HG02885 (cell line): Measurements from ENCODE around the gene RRN3.
"Not testable (repeated sequence)": the region's sequence is repeated elsewhere in the genome, so short reads cannot be mapped to it uniquely, and the experiment has no call there.

ENCODE experiments used
- ATAC-seq: cut with Tn5 transposase; IDR thresholded peaks from one replicate; pipeline ENCODE4 v1.9.1; 2021; ENCODE audit warnings: mild to moderate bottlenecking; ENCODE audit not compliant: unreplicated experiment, poor library complexity

The RRN3 gene, protein sequence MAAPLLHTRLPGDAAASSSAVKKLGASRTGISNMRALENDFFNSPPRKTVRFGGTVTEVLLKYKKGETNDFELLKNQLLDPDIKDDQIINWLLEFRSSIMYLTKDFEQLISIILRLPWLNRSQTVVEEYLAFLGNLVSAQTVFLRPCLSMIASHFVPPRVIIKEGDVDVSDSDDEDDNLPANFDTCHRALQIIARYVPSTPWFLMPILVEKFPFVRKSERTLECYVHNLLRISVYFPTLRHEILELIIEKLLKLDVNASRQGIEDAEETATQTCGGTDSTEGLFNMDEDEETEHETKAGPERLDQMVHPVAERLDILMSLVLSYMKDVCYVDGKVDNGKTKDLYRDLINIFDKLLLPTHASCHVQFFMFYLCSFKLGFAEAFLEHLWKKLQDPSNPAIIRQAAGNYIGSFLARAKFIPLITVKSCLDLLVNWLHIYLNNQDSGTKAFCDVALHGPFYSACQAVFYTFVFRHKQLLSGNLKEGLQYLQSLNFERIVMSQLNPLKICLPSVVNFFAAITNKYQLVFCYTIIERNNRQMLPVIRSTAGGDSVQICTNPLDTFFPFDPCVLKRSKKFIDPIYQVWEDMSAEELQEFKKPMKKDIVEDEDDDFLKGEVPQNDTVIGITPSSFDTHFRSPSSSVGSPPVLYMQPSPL

DNA sequence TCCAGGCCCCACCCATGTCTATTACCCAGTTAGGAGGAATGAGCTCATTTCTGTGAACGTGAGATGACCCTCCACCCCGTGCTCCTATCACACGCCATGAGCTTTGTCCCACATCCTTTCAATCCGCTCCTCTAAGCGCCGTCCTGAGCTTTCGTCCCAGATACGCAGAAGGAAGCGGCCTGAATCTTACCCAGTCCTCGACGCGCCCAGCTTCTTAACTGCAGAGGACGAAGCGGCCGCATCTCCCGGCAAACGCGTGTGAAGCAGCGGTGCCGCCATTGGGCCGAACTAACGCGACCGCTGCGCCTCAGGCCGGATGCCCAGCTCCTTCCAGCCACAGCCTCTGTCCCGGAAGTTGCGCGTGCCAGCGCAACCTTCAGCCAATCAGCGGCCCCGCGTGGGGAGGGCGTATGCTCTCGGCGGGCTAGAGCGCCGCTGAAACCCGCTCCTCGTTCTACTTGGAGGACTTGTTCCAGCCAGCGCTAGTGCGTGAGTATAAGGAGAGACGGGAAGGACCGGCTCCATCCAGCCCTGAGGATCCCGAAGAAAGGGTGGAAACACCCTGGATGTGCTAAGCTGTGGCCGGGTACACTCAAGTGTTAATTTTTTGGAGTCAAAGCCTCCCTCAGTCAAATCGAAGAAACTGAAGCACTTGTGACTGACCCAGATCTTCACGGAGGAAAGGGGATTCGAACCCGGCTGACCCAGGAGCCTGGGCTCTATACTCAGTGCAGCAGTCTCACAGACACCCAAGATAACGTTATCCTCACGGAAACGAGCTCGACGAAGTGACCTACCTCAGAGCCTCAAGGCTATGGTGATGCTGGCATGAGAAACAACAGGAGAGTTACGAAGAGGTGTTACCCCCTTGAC is at the start of gene RRN3:
Gene RRN3, minus strand, starts transcription at position 318 of the 873 bp plus-strand sequence. Its CDS starts 39 bp downstream, at position 279.
- ATAC-seq, result peak; percentile 98

DNA sequence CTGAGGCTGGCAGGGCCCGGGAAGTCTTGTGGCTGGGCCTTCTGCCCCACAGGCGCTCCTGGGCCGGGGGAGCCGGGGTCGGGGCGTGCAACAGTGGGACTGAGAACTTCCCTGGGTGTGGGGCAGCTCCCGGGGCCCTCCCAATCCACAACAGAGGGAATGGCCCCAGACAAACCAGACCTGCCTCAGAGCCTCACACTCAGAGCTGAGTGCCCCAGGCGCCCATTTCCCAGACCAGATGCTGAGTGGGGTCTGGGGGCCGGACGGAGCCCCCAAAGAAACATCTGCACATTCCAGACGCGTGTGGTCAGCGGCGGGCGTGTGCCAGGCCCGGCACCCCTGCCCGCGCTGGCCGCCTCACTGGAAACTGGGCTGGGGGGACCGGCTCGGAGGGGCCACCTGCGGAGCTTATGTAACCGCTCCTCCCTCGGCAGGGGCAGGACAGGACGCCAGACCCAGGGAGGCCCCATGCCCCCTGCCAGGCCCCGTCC is 49.6 kb upstream of the RRN3 start:
- not testable (repeated sequence) for ATAC-seq

DNA sequence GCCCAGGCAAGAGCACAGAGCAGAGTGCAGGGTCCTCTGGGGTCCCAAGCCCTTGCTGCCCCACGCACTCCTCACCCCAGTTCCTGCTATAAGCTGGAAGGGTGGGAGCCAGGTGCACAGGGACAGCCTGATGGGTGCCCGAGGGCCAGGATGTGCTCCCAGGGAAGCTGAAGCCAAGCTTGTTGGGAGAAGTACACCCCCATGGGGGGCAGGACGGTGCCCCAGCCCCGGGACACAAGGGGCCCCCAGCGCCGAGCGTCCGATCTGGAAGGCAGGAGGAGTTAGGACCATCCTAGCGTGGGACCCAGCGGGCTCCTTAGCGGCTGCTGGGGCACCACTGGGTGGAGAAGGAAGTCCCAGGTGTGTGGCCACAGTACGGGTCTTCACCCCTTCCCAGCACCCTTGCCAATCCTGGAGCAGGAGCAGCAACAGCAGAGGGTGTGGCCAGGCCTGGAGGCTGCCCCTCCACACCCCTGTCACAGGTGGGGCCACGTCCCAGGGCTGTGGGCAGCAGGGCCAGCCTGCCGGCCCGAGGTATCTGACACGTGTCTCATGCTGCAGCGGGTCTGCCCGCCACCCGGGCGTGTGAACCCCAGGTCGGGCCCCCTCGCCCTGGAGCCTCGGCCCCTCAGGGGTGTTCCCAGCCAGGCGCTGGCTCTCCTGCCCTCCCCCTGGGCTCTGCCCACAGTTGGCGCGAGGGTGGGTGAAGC is 49.0 kb upstream of the RRN3 start:
- not testable (repeated sequence) for ATAC-seq

DNA sequence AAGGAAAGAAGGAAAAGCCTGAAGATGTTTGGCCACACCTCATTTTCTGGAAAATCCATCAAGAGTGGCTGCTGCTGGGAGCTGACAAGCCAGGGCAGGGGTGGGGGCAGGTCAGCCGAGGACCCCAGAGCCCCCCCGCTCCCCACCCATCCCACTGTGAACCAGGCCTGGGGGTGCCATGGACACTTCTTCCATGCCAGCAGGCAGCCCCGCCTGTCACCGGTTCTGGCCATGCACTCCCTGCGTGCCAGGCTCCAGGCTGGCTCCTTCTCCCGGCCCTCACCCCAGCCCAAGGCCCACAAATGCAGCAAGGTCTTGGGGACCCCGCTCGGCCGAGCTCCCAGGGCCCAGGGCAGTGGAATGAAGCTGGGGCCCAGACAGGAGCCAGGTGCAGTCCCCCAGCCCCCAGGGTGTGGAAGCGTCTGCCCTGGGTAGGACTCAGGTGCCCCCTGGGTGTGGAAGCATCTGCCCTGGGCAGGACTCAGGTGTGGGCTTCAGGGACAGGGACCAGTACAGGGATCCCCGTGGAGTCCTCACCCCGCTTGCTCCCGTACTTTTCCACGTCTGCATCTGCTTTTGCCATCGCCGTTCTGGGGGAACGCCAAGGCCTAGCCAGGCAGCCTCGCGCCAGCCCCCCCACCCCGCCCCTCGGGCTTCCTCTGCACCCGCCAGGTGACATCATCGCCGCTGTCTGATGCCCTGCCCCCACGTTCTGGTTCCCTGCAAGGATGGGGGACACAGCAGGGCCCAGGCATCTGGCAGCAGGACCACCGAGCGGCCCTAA is 48.2 kb upstream of the RRN3 start:
- not testable (repeated sequence) for ATAC-seq

DNA sequence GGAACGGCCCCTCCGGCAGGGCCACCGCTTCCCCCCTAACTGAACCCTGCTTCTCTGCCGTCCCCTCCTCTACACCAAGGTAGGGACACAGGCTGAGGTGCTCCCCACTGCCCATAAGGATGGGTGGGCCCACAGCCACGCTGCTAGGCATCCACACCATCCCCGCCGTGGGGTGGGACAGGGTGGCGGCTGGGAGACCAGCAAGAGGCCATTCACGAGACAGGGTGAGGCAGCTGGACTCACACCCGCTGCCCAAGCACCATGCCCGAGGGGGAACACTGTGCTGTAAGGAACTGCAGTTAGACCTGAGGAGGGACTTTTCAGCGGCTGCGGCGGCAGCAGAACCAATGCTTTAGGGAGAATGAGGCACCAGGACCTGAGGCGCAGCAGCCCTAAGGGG is 47.5 kb upstream of the RRN3 start:
- ATAC-seq, result no peak

DNA sequence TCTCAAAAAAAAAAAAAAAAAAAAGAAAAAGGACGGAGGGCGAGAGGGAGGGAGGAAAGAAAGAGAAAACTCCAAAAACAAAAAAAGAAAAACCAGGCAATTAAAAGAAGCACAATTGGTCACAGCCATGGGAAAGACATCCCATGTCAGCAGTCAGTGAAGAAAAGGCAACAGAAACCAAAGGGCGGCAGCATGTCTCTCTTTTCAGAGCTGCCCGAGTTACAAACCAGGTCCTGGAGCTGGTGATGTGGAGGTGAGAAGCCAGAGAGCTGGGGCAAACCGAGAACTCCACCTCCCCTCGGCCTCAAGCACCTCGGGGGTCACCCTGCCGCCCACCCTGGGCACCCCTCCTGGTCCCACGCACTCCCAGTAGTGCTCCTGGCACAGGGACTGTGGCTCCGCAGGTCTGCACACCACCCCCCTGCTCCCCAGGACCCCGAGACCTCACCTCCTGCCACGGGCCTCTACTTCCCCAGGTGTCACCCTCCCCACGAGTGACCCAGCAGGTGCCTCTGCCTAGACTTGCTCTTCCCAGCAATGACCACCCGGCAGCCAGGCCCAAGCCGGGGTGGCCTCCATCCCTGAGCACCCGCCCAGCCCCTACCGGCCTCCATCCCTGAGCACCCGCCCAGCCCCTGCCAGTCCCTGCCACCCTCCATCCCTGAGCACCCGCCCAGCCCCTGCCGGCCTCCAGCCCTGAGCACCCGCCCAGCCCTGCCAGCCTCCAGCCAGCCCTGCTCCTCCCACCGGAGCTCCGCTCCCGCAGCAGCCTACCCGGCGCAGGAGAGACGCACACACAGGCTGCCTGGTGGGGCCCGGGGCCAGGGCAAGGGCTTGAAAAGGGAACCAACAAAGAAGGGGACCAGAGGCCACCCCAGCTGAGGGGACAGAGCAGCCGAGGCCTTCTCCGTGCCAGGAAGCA is 46.6 kb upstream of the RRN3 start:
- ATAC-seq, result not testable (repeated sequence)

DNA sequence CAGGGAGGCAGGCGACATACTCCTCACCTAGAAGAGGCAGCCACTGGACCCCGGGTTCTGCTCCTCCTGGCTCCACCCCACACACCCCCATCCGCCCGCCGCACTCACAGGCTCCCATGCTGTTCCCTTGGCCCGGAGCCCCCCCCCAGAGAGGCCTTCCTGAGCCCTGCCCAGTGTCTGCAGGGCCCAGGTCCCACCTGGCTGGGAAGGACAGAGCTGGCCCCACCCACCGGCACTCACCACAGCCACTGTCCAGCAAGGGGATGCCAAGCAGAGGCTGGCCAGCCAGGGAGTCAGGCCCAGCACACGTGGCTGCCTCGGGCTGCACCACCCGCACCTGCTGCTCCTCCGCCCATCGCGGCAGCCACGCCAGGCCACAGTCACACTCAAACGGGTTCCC is 43.4 kb upstream of the RRN3 start:
- not testable (repeated sequence) for ATAC-seq

DNA sequence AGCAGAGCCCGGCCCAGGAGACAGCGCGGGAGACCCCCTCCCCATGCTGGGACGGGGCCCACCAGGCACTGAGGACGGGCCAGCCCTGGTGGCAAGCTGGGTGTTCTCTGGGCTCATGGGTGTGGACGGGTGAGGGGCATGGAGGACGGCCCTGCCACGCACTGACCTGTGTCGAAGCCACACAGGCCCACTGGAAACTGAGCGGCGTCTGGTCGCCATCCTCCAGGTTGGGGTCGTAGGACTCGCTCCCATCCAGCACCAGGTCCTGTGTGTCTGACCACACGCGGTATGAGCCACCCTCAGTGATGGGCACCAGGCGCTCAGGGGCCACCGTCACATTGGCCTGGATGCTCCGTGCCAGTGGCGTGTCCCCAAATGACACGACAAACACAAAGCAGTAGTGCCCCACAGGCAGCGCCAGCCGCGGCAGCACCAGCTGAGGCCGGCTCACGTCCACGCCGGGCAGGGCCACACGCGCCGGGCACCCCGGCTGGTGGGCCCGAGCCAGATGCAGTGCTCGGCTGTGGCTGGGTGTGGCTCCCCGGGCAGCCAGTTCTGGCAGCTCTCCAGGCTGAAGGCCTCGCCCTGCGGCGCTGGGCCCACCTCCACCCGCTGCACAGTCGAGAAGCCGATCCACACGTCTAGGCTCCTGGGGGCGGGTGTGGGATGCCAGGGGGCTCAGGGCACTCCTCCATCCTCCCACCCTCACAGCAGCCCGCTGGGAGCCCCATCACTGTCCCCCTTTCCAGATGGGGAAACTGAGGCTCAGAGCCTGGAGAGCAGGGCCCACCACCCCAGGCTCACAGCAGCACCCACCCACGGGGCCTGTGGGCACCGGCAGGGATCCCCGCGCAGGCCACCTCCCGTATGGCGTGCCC is 41.6 kb upstream of the RRN3 start:
- ATAC-seq, result not testable (repeated sequence)

DNA sequence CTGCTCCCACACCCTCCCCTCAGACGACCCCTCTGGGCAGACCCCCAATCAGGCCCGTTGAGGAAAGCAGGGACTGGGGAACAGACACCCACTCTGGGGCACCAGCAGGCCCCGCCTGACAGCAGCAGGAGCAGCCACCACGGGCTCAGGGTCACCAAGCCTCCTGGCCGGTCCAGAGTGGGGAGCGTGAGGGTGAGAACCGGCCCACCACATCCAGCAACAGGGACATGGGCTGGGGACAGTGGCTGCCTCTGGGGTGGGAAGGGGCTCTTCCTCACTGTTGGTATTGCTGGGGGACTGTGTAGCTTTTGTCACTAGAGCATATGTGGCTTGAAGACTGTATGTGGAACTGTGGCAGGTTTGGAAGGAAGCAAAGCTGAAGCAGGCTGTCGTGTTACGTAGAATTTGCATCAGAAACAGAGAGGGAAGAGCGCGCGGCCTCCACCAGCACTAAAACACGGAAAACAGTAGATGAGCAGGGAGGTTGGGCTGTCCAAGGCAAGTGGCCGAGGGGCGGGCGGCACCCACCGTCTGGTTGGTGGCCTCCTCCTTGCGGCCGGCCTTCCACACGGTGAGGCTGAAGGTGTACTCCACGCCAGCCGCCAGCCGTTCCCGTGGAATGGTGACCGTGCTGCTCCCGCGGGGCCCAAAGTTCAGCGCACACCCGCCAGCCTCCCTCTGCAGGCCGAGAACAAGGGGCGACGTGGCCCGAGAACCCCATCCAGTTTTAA is 40.8 kb upstream of the RRN3 start:
- not testable (repeated sequence) for ATAC-seq

DNA sequence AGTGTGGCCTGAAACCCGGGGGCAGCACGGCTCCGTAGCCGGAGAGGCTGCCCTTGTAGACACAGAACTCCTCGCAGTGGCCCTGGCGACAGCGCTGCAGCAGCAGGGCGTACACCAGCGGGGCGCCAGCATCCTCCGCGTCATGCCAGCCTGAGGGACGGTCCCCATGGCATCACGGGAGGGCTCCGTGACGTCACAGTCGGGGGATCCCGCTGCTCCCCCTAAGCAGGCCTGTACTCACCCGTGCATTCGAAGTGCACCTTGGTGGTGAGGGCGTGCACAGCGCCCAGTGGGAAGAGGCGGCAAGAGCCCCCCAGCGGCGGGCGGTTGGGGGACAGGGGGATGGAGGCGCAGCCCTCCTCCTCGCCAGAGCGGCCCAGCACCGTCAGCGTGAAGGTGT is 39.5 kb upstream of the RRN3 start:
- ATAC-seq, result not testable (repeated sequence)

DNA sequence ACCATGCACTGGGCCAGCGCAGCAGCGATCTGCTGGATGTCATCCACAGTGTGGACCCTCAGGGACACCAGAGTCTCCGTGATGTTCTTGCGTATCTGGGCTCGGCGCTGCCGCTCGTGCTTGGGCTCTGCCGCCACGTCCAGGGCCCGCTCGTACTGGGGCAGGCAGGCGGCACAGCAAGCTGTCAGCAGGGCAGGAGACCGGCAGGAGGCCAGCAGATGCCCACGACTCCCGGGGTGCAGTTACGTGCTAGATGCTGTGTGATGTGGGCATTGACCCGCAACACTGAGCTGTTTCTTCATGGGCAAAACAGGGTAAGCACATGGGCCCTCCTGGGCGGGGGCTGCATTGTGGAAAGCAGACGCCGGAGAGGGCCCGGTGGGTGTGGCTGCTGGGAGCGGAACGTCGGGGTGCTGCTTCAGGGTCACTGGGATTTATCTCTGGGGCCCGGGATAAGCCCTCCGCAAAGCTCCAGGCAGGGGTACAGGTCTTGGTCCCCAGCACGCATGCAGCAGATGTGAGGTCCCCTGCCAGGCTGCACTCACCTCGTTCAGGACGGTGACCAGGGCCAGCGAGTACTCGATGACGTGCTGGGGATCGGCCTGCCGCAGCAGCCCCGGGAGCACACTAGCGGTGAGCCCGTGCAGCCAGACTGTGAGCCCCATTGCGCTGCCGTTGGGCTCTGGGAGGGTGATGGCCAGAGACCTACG is 38.8 kb upstream of the RRN3 start:
- ATAC-seq, result not testable (repeated sequence)

DNA sequence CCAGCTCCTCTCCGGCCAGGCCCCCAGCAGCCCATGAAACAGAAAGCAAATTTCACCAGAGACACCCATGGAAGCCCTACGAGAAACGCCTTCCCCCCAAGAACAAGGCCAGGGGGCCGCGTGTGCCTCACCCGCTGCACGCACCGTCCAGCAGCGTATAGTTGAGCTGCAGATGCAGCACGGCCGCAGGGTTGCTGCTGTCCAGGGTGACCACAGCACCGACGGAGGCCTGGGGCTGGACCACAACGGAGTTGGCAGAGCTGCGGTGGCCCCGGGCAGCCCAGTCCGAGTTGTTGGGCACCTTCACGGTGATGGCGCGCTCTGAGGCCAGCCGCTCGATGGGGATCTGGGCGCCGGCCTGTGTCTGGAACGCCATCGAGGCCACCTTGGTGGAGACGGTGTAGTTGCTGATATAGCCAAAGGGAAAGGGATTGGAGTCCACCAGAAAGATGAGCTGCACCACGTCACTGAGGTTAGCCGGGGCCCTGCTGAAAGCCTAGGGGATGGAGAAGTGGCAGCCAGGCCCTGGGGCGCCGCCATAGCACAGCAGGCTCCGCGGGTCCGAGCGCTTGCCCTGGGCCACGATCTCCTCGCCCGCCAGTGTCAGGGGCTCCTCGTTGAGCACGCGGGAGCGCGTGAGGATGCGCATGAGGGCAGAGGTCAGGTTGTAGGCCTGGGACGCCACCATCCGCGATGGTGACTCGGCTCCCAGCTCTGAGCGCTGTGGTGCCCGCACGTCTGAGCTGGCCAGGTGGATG is 37.0 kb upstream of the RRN3 start:
- ATAC-seq, result not testable (repeated sequence)

DNA sequence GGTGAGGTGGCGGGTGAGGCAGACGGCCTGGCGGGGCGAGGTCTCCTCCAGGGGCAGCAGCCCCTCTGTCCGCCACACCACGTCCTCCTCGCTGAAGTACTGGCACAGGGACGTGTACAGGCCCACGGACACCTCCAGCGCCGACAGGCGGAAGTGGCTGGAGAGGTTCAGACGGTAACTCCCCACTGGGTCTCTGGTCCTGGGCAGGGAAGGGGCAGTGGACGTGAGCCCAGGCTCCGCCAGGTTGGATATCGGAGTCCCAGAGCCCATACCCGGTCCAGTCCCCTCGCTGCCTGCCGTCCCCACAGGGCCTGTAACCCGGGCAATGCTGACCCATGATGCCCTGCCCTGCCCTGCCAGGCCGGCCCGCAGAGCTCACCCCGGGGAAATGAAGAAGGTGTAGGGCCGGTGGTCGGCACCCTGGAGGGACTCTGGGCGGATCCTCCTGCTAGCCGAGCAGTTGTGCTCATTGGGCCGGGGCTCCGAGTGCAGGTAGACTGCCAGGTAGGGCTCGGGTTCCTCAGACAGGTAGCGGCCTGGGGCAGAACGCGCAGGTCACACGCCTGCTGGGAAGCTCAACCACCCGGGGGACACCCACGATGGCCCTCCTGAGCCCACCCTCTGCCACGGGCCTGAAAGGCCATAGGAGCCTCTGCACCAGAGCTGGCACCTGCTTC is 36.3 kb upstream of the RRN3 start:
- ATAC-seq, result not testable (repeated sequence)

DNA sequence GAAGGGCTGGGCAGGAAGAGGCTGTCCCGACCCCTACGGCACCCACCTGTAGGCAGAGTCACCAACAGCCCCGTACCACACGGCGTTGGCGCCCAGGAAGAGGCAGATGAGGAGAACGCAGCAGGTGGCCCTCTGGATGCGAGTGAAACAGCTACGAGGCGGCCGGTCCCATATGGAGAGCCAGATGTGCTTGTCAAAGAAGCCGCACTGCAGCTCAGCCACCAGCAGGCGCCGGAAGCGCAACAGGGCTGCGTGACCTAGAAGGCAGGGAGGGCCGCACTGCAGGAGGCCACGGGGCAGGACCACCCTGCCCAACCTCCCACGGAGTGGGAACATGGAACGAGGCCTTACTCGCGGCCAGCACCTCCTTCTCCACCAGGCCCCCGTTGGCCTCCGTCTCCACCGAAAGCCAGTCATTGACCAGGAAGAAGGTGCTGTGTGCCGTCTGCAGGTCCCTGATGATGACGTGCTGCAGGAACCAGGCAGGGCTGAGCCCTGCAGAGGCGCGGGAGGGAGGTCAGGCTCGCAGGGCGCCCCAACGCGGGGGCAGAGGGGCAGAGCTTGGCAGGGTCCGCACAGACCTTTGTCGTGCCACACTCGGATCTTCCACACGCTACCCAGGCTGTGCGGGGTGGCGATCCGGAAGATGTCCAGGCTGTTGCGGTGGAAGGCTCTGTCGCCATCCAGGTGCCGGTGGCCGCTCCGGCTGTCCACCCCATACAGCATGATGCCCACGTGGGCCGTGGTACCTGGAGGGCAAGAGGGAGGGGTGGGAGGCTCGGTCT is 33.8 kb upstream of the RRN3 start:
- ATAC-seq, result not testable (repeated sequence)
